H1 (cell line): ENCODE data around the gene DRGX.

ENCODE experiments used
- CEBPB ChIP-seq: IDR thresholded peaks from 2 replicates; pipeline ENCODE4 v1.6.1; 2012; ENCODE audit warnings: low read depth, low read length
- JUN ChIP-seq: IDR thresholded peaks from 2 replicates; pipeline ENCODE4 v1.6.1; 2011; ENCODE audit warnings: low read depth, mild to moderate bottlenecking, improper control_type of control experiment, low read length
- MAFK ChIP-seq: IDR thresholded peaks from 2 replicates; pipeline ENCODE4 v1.6.1; 2012; ENCODE audit warnings: low read depth, mild to moderate bottlenecking, improper control_type of control experiment, low read length
- POLR2A ChIP-seq, 2 experiments: IDR thresholded peaks; 1 replicate in 1 of 2; 2 replicates in 1 of 2; pipeline ENCODE4 v1.6.1; 2011; ENCODE audit warnings: low read depth in 2 of 2, low read length in 2 of 2, mild to moderate bottlenecking in 2 of 2; ENCODE audit errors: control extremely low read depth in 1 of 2
- POLR2AphosphoS5 ChIP-seq: IDR thresholded peaks from 2 replicates; pipeline ENCODE4 v1.6.1; 2011; ENCODE audit warnings: low read depth, low read length
- SRF ChIP-seq: IDR thresholded peaks from 2 replicates; pipeline ENCODE4 v1.6.1; 2011; ENCODE audit warnings: mild to moderate bottlenecking, low read depth, low read length, moderate library complexity
- TAF1 ChIP-seq: IDR thresholded peaks from 2 replicates; pipeline ENCODE4 v1.6.1; 2011; ENCODE audit warnings: mild to moderate bottlenecking, low read depth, low read length
- TF ChIP-seq, protein P1 (sequence below), 3 experiments: IDR thresholded peaks; 1 replicate in 2 of 3; 2 replicates in 1 of 3; pipeline versions ENCODE4 v1.5.1 to v1.6.1; 2011; ENCODE audit warnings: low read length in 3 of 3, mild to moderate bottlenecking in 3 of 3, inconsistent platforms in 2 of 3, low read depth in 1 of 3, moderate library complexity in 1 of 3; ENCODE audit not compliant: insufficient read depth in 1 of 3; ENCODE audit errors: control extremely low read depth in 1 of 3
- TF ChIP-seq, protein P2 (sequence below): IDR thresholded peaks from 2 replicates; pipeline ENCODE4 v1.6.1; 2011; ENCODE audit warnings: low read length, improper control_type of control experiment

GRCh38 chr10:49344840-49345239 lies 51.0 kb downstream of the DRGX start:
- TF ChIP-seq, protein P1, sequence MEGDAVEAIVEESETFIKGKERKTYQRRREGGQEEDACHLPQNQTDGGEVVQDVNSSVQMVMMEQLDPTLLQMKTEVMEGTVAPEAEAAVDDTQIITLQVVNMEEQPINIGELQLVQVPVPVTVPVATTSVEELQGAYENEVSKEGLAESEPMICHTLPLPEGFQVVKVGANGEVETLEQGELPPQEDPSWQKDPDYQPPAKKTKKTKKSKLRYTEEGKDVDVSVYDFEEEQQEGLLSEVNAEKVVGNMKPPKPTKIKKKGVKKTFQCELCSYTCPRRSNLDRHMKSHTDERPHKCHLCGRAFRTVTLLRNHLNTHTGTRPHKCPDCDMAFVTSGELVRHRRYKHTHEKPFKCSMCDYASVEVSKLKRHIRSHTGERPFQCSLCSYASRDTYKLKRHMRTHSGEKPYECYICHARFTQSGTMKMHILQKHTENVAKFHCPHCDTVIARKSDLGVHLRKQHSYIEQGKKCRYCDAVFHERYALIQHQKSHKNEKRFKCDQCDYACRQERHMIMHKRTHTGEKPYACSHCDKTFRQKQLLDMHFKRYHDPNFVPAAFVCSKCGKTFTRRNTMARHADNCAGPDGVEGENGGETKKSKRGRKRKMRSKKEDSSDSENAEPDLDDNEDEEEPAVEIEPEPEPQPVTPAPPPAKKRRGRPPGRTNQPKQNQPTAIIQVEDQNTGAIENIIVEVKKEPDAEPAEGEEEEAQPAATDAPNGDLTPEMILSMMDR (IDR thresholded peaks at IDR 0.05; ENCODE audit: control extremely low read depth in 1 of 3, insufficient read depth in 1 of 3, low read depth in 1 of 3, low read length in 3 of 3) = no peak
- TF ChIP-seq SRF (no peak), TAF1 (no peak), MAFK (no peak), JUN (no peak), POLR2A (IDR thresholded peaks at IDR 0.05; ENCODE audit: control extremely low read depth in 1 of 2, low read depth in 2 of 2, low read length in 2 of 2) (no peak), POLR2AphosphoS5 (no peak), CEBPB (no peak)
- TF ChIP-seq, protein P2, sequence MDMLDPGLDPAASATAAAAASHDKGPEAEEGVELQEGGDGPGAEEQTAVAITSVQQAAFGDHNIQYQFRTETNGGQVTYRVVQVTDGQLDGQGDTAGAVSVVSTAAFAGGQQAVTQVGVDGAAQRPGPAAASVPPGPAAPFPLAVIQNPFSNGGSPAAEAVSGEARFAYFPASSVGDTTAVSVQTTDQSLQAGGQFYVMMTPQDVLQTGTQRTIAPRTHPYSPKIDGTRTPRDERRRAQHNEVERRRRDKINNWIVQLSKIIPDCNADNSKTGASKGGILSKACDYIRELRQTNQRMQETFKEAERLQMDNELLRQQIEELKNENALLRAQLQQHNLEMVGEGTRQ = no peak
